H9 (cell line): Measurements from ENCODE around the gene HUNK. TPM values are rescaled to one million over a fixed set of nuclear protein-coding genes. Genes with fewer than 3 reads are reported as not detected.

ENCODE experiments used
- DNase-seq: peaks from one replicate; pipeline ENCODE4 v3.0.0-alpha.2; 2017
- H2AFZ ChIP-seq: one replicate; pipeline ENCODE4 v1.6.1; 2013; ENCODE audit warnings: mild to moderate bottlenecking, low read length, control low read depth, moderate library complexity
- H2AK5ac ChIP-seq: 2 replicates; pipeline ENCODE4 v1.6.1; 2013; ENCODE audit warnings: low read length, control low read depth, mixed read lengths; ENCODE audit not compliant: insufficient read length
- H2BK120ac ChIP-seq: one replicate; pipeline ENCODE4 v1.6.1; 2013; ENCODE audit warnings: low read depth, mild to moderate bottlenecking, low read length, control low read depth, inconsistent platforms; ENCODE audit not compliant: poor library complexity, severe bottlenecking
- H2BK12ac ChIP-seq: 2 replicates; pipeline ENCODE4 v1.6.1; 2013; ENCODE audit warnings: low read length, control low read depth, mixed read lengths, low read depth; ENCODE audit not compliant: insufficient read length
- H2BK15ac ChIP-seq: 2 replicates; pipeline ENCODE4 v1.6.1; 2013; ENCODE audit warnings: low read depth, low read length, control low read depth
- H2BK20ac ChIP-seq: one replicate; pipeline ENCODE4 v1.6.1; 2013; ENCODE audit warnings: low read depth, mild to moderate bottlenecking, low read length, control low read depth, inconsistent platforms; ENCODE audit not compliant: poor library complexity, severe bottlenecking
- H2BK5ac ChIP-seq: 2 replicates; pipeline ENCODE4 v1.6.1; 2013; ENCODE audit warnings: low read length, control low read depth, mixed read lengths; ENCODE audit not compliant: insufficient read length
- H3K14ac ChIP-seq: 2 replicates; pipeline ENCODE4 v1.6.1; 2013; ENCODE audit warnings: low read length, control low read depth; ENCODE audit not compliant: insufficient read depth
- H3K18ac ChIP-seq: 2 replicates; pipeline ENCODE4 v1.6.1; 2013; ENCODE audit warnings: low read depth, mild to moderate bottlenecking, mixed read lengths, low read length, control low read depth; ENCODE audit not compliant: insufficient read length
- H3K23ac ChIP-seq: 2 replicates; pipeline ENCODE4 v1.6.1; 2013; ENCODE audit warnings: low read length, control low read depth, mixed read lengths, low read depth; ENCODE audit not compliant: insufficient read length
- H3K23me2 ChIP-seq: 2 replicates; pipeline ENCODE4 v1.6.1; 2013; ENCODE audit warnings: low read depth, mild to moderate bottlenecking, mixed read lengths, low read length, control low read depth; ENCODE audit not compliant: insufficient read length, poor library complexity, severe bottlenecking
- H3K27ac ChIP-seq: 2 replicates; pipeline ENCODE4 v1.5.1; 2013; ENCODE audit warnings: low read length, control low read depth, mixed read lengths, low read depth; ENCODE audit not compliant: insufficient read length
- H3K27me3 ChIP-seq: 2 replicates; pipeline ENCODE4 v1.6.1; 2013; ENCODE audit warnings: low read length, control low read depth, inconsistent platforms; ENCODE audit not compliant: insufficient read depth
- H3K4ac ChIP-seq: 2 replicates; pipeline ENCODE4 v1.6.1; 2013; ENCODE audit warnings: low read depth, mild to moderate bottlenecking, control low read depth, inconsistent platforms, low read length, moderate library complexity
- H3K4me1 ChIP-seq: 2 replicates; pipeline ENCODE4 v1.6.1; 2013; ENCODE audit warnings: low read length, control low read depth, inconsistent platforms; ENCODE audit not compliant: insufficient read depth
- H3K4me2 ChIP-seq: 2 replicates; pipeline ENCODE4 v1.6.1; 2013; ENCODE audit warnings: low read length, control low read depth, mixed read lengths; ENCODE audit not compliant: insufficient read length, insufficient read depth
- H3K56ac ChIP-seq: 2 replicates; pipeline ENCODE4 v1.6.1; 2013; ENCODE audit warnings: low read depth, mild to moderate bottlenecking, mixed read lengths, low read length, control low read depth; ENCODE audit not compliant: insufficient read length
- H3K79me1 ChIP-seq: 2 replicates; pipeline ENCODE4 v1.6.1; 2013; ENCODE audit warnings: low read depth, mild to moderate bottlenecking, moderate library complexity, low read length, control low read depth, inconsistent platforms; ENCODE audit not compliant: insufficient read depth, poor library complexity, severe bottlenecking
- H3K79me2 ChIP-seq: 2 replicates; pipeline ENCODE4 v1.6.1; 2013; ENCODE audit warnings: low read length, control low read depth, inconsistent platforms; ENCODE audit not compliant: insufficient read depth
- H3K9ac ChIP-seq: 2 replicates; pipeline ENCODE4 v1.6.1; 2013; ENCODE audit warnings: low read length, control low read depth, mixed read lengths; ENCODE audit not compliant: insufficient read length; ENCODE audit errors: extremely low read depth
- H3K9me3 ChIP-seq: one replicate; pipeline ENCODE4 v1.6.1; 2013; ENCODE audit warnings: low read depth, low read length, inconsistent platforms; ENCODE audit not compliant: control insufficient read depth
- H3T11ph ChIP-seq: one replicate; pipeline ENCODE4 v1.6.1; 2013; ENCODE audit warnings: mild to moderate bottlenecking, low read length, control low read depth, inconsistent platforms
- H4K20me1 ChIP-seq: one replicate; pipeline ENCODE4 v1.6.1; 2013; ENCODE audit not compliant: control insufficient read depth, insufficient read length, insufficient read depth
- H4K5ac ChIP-seq: 2 replicates; pipeline ENCODE4 v1.6.1; 2013; ENCODE audit warnings: low read depth, mild to moderate bottlenecking, mixed read lengths, low read length, control low read depth; ENCODE audit not compliant: insufficient read length
- H4K8ac ChIP-seq: replicated peaks from 2 replicates; pipeline ENCODE4 v1.6.1; 2013; ENCODE audit warnings: low read length, control low read depth, mixed read lengths, low read depth; ENCODE audit not compliant: insufficient read length
- H4K91ac ChIP-seq: 2 replicates; pipeline ENCODE4 v1.6.1; 2013; ENCODE audit warnings: low read depth, mild to moderate bottlenecking, moderate library complexity, mixed read lengths, low read length, control low read depth; ENCODE audit not compliant: insufficient read length
- H3K27ac Mint-ChIP-seq, 3 experiments: 2 replicates in 2 of 3; 3 replicates in 1 of 3; pipeline ENCODE4 v1.8.0; 2020 to 2021; ENCODE audit warnings: mixed read lengths in 3 of 3, mild to moderate bottlenecking in 1 of 3, moderate library complexity in 1 of 3
- H3K27me3 Mint-ChIP-seq: 2 replicates; pipeline ENCODE4 v1.8.0; 2021; ENCODE audit warnings: low read depth, mild to moderate bottlenecking, moderate library complexity, mixed read lengths
- H3K36me3 Mint-ChIP-seq, 3 experiments: 2 replicates in 2 of 3; 3 replicates in 1 of 3; pipeline ENCODE4 v1.8.0; 2020 to 2021; ENCODE audit warnings: low read depth in 3 of 3, mixed read lengths in 3 of 3; ENCODE audit not compliant: insufficient read depth in 1 of 3
- H3K4me1 Mint-ChIP-seq, 2 experiments: 2 replicates each; pipeline ENCODE4 v1.8.0; 2020; ENCODE audit warnings: mixed read lengths in 2 of 2
- H3K4me3 Mint-ChIP-seq, 2 experiments: 2 replicates in 1 of 2; 3 replicates in 1 of 2; pipeline ENCODE4 v1.8.0; 2020 to 2021; ENCODE audit warnings: mild to moderate bottlenecking in 2 of 2, mixed read lengths in 2 of 2, moderate library complexity in 1 of 2
- H3K9me3 Mint-ChIP-seq, 2 experiments: 2 replicates in 1 of 2; 3 replicates in 1 of 2; pipeline ENCODE4 v1.8.0; 2020; ENCODE audit warnings: mild to moderate bottlenecking in 2 of 2, mixed read lengths in 2 of 2, moderate library complexity in 1 of 2
- WGBS: extraction: QIAGEN DNeasy Blood & Tissue Kit; methylation state at CpG from one replicate; pipeline ENCODE4 v1.1.7; 2013; ENCODE audit warnings: missing lambda C conversion rate, low lambda C conversion rate, mixed read lengths; ENCODE audit not compliant: insufficient read length; ENCODE audit errors: extremely low coverage; 5-methylcytosine and 5-hydroxymethylcytosine counted together
- total RNA-seq: library from RNA; stranded (reverse); gene quantifications from 2 replicates; pipeline ENCODE4 v1.2.1, GENCODE V29; 2021
- TF ChIP-seq, protein P1 (sequence below): fragments of 200-600 bp; sonication (generic); conservative IDR thresholded peaks from 3 replicates; pipeline ENCODE4 v1.8.0; 2021; ENCODE audit warnings: antibody characterized with exemption, mild to moderate bottlenecking

HUNK gene
- total RNA-seq, 1 experiment from 2014 or later = 5.8 TPM

DNA sequence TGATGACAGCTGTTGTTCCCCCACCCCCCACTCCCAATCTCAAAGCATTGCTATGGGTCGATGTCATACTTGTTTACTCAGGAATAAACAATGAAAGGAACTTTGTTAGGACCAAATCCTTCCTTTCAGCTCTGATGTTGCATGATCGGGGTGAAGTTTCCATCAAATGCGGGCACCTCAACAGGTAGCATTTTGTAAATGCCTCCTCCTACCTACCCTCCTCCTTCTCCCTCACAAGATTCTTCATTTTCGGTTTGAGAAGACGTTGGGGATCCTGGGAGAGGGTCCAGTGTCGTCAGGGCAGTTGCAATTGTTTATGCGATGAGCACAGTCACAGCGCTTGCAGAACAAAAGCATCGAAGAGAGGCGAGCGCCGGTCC, 758 bp upstream of the HUNK start:
- H3K9ac ChIP-seq = peak overlapping the region; percentile 24

More for the DNA sequence above, 758 bp upstream of the HUNK start:
- H4K91ac ChIP-seq = no peak overlapping the region
- H3T11ph ChIP-seq = no peak overlapping the region
- no peak overlapping the region for H2BK15ac ChIP-seq
- H3K56ac ChIP-seq = no peak overlapping the region
- no peak overlapping the region for H2AFZ ChIP-seq
- peak overlapping the region; percentile 3 for H3K18ac ChIP-seq
- H3K9me3 ChIP-seq = no peaks in the 10 kb centered on the region
- no peak overlapping the region for H4K5ac ChIP-seq
- H4K20me1 ChIP-seq = no peaks in the 10 kb centered on the region
- H3K23ac ChIP-seq = no peak overlapping the region
- H3K27ac ChIP-seq = no peak overlapping the region
- no peaks in the 10 kb centered on the region for H3K79me1 ChIP-seq
- H2BK20ac ChIP-seq = no peak overlapping the region
- peaks cover 0 to 10% (median 0%) of the 10 kb centered on the region in 3 experiments; a peak in 5 of 7 replicates for H3K36me3 Mint-ChIP-seq
- H3K4ac ChIP-seq = no peak overlapping the region
- H2BK12ac ChIP-seq = no peak overlapping the region
- peaks cover 2% of the 10 kb centered on the region; the same call in 1 of the 2 replicates for H3K27me3 ChIP-seq
- no peak overlapping the region for H2AK5ac ChIP-seq
- H3K4me1 ChIP-seq = no peaks in the 10 kb centered on the region; the same call in 1 of the 2 replicates
- peak overlapping the region; percentile 91 for H3K4me2 ChIP-seq
- DNase-seq = no peak
- H3K4me1 Mint-ChIP-seq = peaks cover 33 to 34% of the 10 kb centered on the region in 2 experiments
- H3K14ac ChIP-seq = peak overlapping the region; percentile 19; the same call in 1 of the 2 replicates
- WGBS = no CpG with 5 or more reads among the region's 12 CpGs
- H3K9me3 Mint-ChIP-seq = peaks cover 0 to 5% of the 10 kb centered on the region in 2 experiments; a peak in 3 of 5 replicates
- TF ChIP-seq, protein P1, sequence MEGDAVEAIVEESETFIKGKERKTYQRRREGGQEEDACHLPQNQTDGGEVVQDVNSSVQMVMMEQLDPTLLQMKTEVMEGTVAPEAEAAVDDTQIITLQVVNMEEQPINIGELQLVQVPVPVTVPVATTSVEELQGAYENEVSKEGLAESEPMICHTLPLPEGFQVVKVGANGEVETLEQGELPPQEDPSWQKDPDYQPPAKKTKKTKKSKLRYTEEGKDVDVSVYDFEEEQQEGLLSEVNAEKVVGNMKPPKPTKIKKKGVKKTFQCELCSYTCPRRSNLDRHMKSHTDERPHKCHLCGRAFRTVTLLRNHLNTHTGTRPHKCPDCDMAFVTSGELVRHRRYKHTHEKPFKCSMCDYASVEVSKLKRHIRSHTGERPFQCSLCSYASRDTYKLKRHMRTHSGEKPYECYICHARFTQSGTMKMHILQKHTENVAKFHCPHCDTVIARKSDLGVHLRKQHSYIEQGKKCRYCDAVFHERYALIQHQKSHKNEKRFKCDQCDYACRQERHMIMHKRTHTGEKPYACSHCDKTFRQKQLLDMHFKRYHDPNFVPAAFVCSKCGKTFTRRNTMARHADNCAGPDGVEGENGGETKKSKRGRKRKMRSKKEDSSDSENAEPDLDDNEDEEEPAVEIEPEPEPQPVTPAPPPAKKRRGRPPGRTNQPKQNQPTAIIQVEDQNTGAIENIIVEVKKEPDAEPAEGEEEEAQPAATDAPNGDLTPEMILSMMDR = no peak
- peaks cover 17% of the 10 kb centered on the region for H3K27me3 Mint-ChIP-seq
- no peak overlapping the region for H2BK5ac ChIP-seq
- H3K23me2 ChIP-seq = peaks cover 15% of the 10 kb centered on the region
- H3K27ac Mint-ChIP-seq = peak overlapping the region in 2 of 3 experiments; percentile 80 to 82; a peak in 2 of 7 replicates
- no peak overlapping the region for H2BK120ac ChIP-seq
- no peaks in the 10 kb centered on the region for H3K79me2 ChIP-seq
- no peak overlapping the region for H4K8ac ChIP-seq
- peak overlapping the region; percentile 80 to 90 for H3K4me3 Mint-ChIP-seq
